Umbilical cord (tissue), 2 donors: Measurements from ENCODE around the gene PYCR2. TPM values are rescaled to one million over a fixed set of nuclear protein-coding genes. Genes with fewer than 3 reads are reported as not detected.
A peak's percentile ranks its signal among the peaks of the same experiment; 100 is the strongest.

Source experiments
- DNase-seq: peaks from one replicate; pipeline ENCODE4 v3.0.0-alpha.2; 2015; ENCODE audit warnings: low spot score
- total RNA-seq: library from RNA; depleted of rRNA; stranded (reverse); fragments of >200 nt; gene quantifications from one replicate; pipeline ENCODE4 v1.2.3, GENCODE V29; 2014; ENCODE audit warnings: low replicate concordance; ENCODE audit not compliant: insufficient read depth

Gene PYCR2
- total RNA-seq, 1 donor from 2014 or later = 23.1 TPM

- peak; percentile 26 for DNase-seq
Measured at GRCh38 chr1:225919906-225920305, 4.1 kb downstream of the PYCR2 start.

DNA sequence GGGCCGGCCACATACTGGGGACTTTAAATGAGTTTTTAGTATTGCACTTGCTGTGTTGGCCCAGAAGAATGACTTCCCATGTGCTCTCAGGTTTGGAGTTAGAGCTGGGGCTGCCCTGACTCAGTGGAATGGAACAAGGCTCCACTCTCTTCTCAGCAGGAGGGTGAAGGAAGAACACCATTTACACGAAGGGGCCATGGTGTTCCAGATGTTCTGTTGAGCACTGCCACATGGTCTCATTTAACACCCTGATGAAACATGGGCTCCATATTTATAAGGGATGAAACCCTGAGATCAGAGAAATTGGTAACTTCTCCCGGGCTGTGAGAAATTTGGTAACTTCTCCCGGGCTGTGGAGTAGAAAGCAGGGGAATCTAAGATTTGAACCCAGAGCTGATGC lies 5.8 kb downstream of the PYCR2 start:
- DNase-seq = no peak

GRCh38 chr1:225917536-225917935 lies 6.5 kb downstream of the PYCR2 start:
- DNase-seq = no peak

- DNase-seq = no peak
Measured at GRCh38 chr1:225917101-225917500, 6.9 kb downstream of the PYCR2 start.

DNA sequence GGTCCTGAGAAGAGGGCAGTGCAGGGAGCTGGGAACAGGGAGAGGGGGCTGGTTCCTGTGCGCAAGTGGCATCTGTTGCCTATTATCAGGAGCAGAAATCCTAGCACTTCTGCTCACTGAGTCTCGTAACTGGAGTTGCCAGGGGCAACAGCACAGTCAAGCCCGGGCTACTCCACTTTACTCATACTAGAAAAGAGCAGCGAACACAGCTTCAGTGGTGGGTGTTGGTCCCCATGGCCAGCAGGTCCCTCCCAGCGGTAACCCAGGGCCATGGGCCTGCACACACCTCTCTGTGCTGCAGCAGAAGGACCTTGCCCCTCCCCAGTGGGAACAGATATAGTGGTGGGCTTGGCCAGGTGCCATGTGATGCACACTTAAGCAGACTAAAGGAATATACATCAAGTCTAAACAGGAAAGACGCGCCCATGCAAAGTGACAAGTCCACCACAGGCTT lies 8.5 kb downstream of the PYCR2 start:
- no peak for DNase-seq

DNA sequence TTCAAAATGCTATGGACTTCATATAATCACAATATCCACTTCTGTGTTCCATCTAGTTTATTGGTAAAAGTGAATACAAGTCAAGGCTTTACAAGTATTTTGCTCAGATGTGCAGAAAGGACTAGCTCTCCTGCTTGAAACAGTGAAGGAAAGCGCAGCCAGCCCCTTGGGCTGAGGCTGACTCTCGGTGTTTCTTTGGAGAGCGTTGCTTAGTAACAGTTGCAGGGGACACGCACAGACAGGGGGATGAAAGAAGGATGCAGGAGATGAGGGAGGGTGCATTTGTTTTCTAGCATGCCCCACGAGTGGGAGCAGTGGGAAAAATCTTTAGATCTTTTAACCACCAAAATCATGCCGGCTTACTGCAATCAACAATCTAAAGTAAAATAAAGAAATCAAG lies 9.1 kb downstream of the PYCR2 start:
- DNase-seq = no peak

GRCh38 chr1:225914391-225914790 lies 9.7 kb downstream of the PYCR2 start:
- DNase-seq = no peak

DNA sequence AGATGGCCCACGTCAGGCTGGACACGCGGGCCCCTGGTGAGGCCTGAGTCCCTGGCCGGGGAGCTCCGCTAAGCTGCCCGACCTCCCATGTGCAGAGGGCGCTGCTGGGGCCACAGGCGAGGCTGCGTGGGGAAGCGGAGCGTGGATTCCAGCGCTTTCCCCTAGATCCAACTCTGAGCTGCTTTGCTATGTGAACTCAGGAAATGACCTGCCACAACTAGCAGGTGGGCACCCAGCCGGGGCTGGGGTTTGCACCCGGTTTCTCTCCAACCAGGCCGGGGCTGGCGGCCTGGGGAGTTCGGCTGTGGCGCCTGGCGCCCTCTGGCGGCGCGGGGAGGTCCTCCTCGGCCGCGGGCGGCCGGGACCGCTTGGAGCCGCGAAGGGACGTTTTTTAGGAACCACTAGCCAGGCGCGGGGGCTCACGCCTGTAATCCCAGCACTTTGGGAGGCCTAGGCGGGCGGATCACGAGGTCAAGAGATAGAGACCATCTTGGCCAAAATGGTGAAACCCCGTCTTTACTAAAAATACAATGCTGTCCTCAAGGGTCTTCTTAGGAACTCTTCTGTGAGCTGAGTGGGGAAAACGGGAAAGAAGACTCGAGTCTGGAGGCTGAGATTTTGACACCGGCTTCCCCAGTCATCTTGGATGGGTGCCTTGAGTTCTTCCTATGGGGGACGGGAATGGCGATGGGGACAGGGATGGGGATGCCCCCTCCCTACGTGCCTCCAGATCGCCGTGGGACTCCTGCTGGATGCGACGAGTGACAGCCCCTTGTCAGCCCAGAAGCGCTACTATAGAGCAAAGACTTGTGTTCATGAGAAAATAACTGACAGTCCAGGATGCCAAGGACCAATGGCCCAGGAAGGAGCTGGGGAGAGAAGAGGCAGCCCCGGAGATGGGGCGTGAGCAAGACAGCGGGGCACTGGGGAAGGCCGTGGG lies 12.6 kb downstream of the PYCR2 start:
- DNase-seq = peak; percentile 35

DNA sequence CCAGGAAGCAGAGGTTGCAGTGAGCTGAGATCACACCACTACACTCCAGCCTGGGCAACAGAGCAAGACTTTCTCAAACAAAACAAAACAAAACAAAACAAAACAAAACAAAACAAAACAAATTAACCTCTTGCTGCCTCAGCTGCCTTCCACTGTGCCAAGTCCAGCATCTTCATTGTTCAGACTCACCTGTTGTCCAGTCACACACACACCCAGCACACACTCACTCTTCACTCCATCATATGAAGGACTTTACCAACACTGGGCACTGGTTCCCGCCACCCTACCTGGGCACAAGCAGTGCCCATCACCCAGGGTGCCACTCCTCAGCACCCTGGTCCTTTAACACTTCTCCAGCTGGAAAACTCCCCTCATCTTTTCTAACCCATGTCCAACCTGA lies 14.6 kb downstream of the PYCR2 start:
- no peak for DNase-seq

DNA sequence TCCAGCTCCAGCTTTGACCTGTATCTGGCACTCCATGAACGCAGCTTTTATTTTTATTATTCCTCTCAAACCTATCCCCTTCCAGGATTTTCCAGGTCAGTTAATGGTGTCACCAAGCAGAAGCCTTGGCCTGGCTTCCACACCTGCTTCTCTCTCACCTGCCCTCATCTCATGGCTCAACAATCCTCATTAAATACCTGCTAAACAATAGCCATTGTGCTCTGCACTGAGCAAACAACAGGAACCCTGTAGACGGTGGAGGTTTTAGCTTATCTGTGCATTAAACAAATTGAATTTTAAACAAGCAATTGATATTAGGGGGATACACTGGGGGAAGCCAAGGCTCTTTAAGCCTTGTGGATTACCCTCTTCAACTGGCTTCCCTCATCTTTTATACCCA lies 15.3 kb downstream of the PYCR2 start:
- no peak for DNase-seq

DNA sequence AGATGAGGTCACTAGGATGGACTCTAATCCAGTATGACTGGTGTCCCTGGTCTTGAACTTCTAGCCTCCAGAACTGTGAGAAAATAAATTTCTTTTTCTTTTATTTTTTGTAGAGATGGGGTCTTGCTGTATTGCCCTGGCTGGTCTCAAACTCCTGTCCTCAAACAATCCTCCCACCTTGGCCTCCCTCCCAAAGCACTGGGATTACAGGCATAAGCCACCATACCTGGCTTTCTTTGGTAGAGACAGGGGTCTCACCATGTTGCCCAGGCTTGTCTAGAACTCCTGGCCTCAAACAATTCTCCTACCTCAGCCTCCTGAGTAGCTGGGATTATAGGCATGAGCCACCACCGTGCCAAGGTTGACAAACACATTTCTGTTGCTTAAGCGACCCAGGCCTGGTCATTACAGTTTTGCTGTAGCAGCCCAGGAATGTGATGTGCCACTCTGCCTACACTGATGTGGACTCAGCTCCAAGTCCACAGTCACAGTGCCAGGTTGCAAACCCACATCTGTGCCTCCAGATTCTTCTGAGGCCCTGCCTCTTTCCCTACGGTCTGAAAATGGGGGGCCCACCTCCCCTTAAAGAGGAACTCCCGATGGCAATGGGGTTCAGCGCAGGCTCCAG lies 15.9 kb downstream of the PYCR2 start:
- DNase-seq = no peak

DNA sequence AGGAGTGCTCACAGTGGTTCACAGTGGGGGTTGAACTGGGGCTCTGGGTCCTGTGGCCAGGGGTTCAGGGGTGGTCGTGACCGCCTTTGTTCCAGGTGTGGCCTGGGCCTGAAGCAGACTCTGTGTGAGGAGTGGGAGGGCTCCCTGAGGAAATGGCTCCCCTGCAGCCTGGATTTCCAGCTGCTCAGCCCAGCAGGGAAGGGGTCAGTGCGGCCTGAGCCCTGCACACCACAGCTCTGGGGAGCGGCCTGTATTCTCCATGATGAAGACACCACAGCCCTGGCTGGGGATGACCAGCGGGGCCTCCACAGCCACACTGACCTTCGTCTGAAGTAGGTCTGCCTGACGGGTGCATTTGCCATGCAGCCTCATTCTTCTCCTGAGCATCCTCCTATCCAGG lies 16.7 kb downstream of the PYCR2 start:
- DNase-seq = no peak

DNA sequence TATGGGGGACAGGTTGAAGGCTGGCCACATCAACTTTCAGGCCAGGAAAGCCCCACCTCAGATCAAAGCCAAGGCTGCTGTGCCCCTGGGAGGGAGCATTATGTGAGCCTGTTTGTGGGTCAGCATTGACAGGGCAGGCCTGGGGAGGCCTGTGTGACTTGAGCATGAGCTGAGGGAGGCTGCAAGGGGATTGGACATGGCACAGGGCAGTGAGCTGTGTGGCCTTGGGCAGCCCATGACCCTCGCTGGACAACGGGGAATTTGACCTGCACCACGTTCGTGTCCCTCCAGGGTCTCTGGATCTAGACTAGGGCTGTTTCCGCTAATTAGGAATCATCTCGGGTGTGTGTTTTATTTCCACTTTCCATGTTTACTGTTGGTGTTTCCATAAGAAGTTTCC lies 17.6 kb downstream of the PYCR2 start:
- DNase-seq = no peak

GRCh38 chr1:225903623-225904022 lies 20.4 kb downstream of the PYCR2 start:
- DNase-seq = no peak

DNA sequence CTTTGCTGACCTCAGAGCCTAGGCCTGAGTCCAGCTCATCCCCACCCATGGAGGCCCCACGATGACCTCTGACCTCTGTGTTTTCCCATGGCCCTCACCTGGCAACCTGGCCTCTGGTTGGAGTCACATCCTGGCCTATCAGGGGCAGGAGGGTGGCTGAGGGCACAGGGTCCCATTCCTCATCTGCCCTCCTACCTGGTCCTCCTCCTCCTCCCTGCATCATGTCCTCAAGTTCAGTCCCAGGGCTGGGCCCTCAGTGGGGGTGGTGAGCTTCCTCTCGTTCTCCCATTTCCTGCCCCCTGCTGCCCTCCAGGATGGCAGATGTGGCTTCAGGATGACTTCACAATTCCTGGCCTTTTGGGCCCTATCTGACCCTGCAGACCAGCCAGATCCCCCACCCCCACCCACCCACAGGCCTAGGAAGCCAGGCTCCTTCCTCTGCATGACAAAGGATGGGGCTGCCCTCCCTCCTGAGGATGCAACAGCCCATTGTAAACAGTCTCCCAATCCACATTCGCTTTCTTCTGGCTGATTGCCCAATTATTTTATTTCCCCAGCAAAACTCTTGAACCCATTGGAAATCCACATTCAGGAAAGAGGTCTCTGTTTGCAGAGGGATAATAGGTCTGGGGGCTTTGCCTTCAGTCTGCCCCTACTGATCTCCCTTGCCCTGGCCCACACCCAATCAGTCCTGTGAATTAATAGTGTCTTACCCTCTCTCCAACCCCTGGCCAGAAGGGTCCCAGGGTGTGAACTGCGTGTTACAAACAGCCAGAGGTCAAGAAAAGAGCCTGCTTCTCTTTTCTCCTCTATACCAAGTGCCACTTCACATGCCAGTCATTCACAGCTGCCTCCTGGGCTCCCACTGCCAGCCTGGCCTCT lies 24.8 kb downstream of the PYCR2 start:
- no peak for DNase-seq

DNA sequence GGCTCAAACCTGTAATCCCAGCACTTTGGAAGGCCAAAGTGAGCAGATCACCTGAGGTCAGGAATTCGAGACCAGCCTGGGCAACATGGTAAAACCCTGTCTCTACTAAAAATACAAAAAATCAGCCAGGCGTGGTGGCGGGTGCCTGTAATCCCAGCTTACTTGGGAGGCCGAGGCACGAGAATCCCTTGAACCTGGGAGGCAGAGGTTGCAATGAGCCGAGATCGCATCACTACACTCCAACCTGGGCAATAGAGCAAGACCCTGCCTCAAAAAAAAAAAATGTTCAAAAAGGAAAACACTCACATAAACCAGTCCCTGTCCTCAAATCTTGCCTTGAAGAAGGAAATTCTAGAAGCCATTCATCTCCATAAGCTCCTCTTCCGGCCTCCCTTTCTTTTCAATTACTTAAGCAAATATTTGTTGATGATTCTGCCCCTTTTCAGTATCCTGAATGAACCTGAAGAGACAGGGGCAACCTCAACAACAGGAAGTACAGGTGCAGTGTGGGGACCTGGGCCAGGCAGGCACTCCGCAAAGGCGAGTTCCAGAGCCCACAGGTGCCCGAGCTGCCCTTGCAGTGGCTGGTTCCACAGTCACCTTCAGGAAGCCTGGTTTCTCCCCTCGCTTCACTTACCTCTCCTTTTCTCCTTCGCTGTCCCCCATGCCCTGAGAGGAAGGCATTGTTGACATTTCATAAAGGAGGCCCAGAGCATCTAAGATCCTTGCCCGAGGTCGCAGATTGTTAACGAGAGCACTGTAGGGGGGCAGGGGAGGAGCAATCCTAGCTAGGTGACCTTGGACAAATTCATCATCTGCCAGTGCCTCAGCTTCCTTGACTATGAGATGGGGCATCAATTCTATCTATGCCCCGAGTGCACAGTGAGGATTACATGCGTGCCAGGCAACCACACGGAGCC lies 26.2 kb downstream of the PYCR2 start:
- DNase-seq = no peak

DNA sequence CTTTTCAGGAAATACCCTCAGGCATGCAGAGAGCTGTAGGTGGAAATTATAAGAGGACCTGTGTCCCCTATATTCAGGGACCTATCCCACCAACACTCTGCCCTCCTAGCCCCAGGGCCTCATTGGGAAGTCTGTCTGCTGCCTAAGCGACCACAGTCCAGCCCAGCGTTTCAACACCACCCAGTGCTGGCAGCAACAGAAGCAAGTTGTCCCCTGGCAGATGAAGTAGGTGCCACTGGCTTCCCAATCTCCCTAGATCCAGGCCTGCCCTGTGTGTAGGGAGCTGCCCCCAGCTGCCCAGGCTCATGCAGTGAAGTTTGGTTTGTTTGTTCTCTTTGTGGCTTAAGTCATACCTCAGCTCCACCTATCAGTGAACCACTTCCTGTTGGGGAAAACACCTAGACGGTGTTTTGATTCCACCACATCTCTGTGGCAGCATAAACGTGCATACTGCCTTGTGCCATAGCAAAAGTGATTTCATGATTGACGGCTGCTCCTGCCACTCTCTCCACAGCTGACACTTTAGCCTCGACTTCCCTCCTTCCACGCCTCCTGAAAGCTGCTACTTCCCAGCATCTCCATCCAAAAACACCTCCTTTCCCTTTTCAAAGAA lies 27.0 kb downstream of the PYCR2 start:
- no peak for DNase-seq

GRCh38 chr1:225896494-225896893 lies 27.6 kb downstream of the PYCR2 start:
- DNase-seq = no peak

DNA sequence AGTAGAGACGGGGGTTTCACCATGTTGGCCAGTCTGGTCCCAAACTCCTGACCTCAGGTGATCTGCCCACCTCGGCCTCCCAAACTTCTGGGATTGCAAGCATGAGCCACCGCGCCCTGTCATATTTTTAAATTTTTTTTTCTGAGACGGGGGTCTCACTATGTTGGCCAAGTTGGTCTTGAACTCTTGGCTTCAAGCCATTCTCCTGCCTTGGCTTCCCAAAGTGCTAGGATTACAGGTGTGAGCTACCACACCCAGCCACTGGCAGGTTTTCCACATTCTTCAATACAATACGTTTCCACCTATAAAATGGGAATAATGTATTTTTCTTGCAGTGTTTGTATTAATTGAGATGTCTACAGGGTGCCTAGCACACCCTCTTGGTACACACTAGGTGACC lies 31.7 kb downstream of the PYCR2 start:
- DNase-seq = no peak

- no peak for DNase-seq
Measured at GRCh38 chr1:225891229-225891972, 32.6 kb downstream of the PYCR2 start.
